CD1c-positive myeloid dendritic cell (primary cell): ENCODE measurements around the gene TMEM184C.
A peak's percentile ranks its signal among the peaks of the same experiment; 100 is the strongest.

Source experiments
- DNase-seq: peaks from one replicate; pipeline ENCODE4 v3.0.0-alpha.2; 2016; ENCODE audit errors: extremely low spot score

TMEM184C gene

GRCh38 chr4:147651563-147651962, 34.4 kb downstream of the TMEM184C start:
- DNase-seq = no peak

- DNase-seq = no peak
Measured at GRCh38 chr4:147655639-147656038, 38.4 kb downstream of the TMEM184C start.

- no peak for DNase-seq
Measured at GRCh38 chr4:147658501-147658900, 41.3 kb downstream of the TMEM184C start.

GRCh38 chr4:147674073-147674472, 56.9 kb downstream of the TMEM184C start:
- no peak for DNase-seq

- DNase-seq = no peak
Measured at GRCh38 chr4:147674496-147674895, 57.3 kb downstream of the TMEM184C start.

- DNase-seq = no peak
Measured at GRCh38 chr4:147678106-147678505, 60.9 kb downstream of the TMEM184C start.

- DNase-seq = no peak
Measured at GRCh38 chr4:147678796-147679549, 61.8 kb downstream of the TMEM184C start.

- no peak for DNase-seq
Measured at GRCh38 chr4:147682755-147683154, 65.6 kb downstream of the TMEM184C start.

- peak; percentile 59 for DNase-seq
Measured at GRCh38 chr4:147683188-147683591, 66.0 kb downstream of the TMEM184C start.

GRCh38 chr4:147683717-147684700, 66.8 kb downstream of the TMEM184C start, which contains the start of gene PRMT9:
Gene PRMT9, minus strand, starts transcription at chr4:147684163. Its CDS starts 176 bp downstream, at chr4:147683987.
- peak; percentile 93 for DNase-seq

- no peak for DNase-seq
Measured at GRCh38 chr4:147689067-147689466, 71.9 kb downstream of the TMEM184C start.

GRCh38 chr4:147691820-147692219, 74.6 kb downstream of the TMEM184C start:
- DNase-seq = no peak

- no peak for DNase-seq
Measured at GRCh38 chr4:147693218-147693617, 76.0 kb downstream of the TMEM184C start.

GRCh38 chr4:147696866-147697265, 79.7 kb downstream of the TMEM184C start:
- no peak for DNase-seq

- no peak for DNase-seq
Measured at GRCh38 chr4:147704846-147705245, 87.6 kb downstream of the TMEM184C start.

- peak; percentile 77 for DNase-seq
Measured at GRCh38 chr4:147707892-147708672, 90.9 kb downstream of the TMEM184C start.

GRCh38 chr4:147709999-147710398, 92.8 kb downstream of the TMEM184C start:
- DNase-seq = no peak

- DNase-seq = no peak
Measured at GRCh38 chr4:147714575-147715401, 97.6 kb downstream of the TMEM184C start.

- no peak for DNase-seq
Measured at GRCh38 chr4:147717878-147718277, 100.7 kb downstream of the TMEM184C start.
